ENCODE data around the gene KLHL6. TPM values are rescaled to one million over a fixed set of nuclear protein-coding genes. Genes with fewer than 3 reads are reported as not detected.

The KLHL6 gene
- total RNA-seq, 1 donor from 2014 or later, result 24.7 TPM

DNA sequence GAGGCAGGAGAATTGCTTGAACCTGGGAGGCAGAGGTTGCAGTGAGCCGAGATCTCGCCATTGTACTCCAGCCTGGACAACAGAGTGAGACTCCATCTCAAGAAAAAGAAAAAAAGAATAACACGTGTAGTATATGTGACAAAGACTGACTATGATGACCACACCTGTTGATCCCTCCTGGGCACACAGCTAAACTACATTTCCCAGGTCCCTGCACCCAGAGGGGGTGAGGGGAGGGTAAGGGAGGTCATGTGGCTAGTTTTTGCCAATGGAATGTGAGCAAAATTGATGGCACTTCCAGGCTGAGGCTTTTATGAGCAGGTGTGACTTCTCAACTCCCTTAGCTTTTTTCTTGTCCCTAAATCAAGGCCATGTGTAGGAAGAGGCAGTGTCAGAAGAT, 58.2 kb downstream of the KLHL6 start:
- H3K4me3 ChIP-seq, result no peak overlapping the region
- no peak overlapping the region for H3K27ac ChIP-seq
- H3K4me1 ChIP-seq, result no peaks in the 10 kb centered on the region
- DNase-seq (no peak), ATAC-seq (no peak)
- H3K27me3 ChIP-seq, result no peaks in the 10 kb centered on the region
- intact Hi-C loops (cut with DNase I), result no loop called here
- TF ChIP-seq, protein P1, sequence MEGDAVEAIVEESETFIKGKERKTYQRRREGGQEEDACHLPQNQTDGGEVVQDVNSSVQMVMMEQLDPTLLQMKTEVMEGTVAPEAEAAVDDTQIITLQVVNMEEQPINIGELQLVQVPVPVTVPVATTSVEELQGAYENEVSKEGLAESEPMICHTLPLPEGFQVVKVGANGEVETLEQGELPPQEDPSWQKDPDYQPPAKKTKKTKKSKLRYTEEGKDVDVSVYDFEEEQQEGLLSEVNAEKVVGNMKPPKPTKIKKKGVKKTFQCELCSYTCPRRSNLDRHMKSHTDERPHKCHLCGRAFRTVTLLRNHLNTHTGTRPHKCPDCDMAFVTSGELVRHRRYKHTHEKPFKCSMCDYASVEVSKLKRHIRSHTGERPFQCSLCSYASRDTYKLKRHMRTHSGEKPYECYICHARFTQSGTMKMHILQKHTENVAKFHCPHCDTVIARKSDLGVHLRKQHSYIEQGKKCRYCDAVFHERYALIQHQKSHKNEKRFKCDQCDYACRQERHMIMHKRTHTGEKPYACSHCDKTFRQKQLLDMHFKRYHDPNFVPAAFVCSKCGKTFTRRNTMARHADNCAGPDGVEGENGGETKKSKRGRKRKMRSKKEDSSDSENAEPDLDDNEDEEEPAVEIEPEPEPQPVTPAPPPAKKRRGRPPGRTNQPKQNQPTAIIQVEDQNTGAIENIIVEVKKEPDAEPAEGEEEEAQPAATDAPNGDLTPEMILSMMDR (IDR thresholded peaks at IDR 0.05), result no peak
- peaks cover 7% of the 10 kb centered on the region for H3K36me3 ChIP-seq
- H3K9me3 ChIP-seq, result no peaks in the 10 kb centered on the region

DNA sequence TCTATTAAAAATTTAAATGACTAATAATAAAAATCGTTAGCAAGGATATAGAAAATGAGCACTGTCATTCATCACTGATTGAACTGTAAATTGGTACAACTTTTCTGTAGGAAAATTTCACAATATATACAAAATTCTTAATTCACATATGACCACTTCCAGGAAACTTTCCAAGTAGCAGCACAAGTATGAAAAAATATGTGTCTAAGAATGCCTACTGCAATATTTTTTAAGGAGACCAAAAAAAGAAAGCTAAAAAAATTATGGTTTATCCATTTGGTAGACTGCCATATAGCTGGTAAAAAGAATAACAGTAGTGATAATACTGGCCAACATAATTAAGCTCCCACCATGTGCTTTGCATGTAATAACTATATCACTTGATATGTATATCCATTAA, 59.2 kb downstream of the KLHL6 start:
- ATAC-seq, result no peak
- intact Hi-C loops (cut with DNase I), result no loop called here

DNA sequence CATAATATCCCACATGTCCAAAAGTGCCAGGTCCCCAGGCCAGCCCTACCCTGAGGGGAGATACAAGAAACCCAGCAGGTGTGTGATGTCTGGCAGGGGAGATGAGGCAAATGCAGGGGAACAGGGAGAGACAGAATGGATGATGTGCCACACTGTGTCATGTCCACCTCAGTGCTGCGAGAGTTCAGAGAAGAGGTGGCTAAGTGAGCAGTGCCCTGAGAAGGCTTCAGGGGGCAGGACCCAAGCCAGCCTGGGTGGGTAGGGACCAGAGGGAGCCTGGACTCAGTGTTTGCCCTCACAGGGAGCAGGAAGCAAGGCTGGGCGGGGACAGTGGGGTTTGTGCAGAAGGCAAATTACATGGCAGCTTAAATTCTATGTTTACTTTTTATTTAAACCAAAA, 61.2 kb downstream of the KLHL6 start:
- DNase-seq (no peak), ATAC-seq (no peak)
- intact Hi-C loops (cut with DNase I), result no loop called here
- Histone ChIP-seq H3K27me3 (no peaks in the 10 kb centered on the region), H3K4me3 (no peak overlapping the region), H3K36me3 (peaks cover 7% of the 10 kb centered on the region), H3K4me1 (no peaks in the 10 kb centered on the region), H3K9me3 (no peaks in the 10 kb centered on the region), H3K27ac (no peak overlapping the region)
- TF ChIP-seq, protein P1 (IDR thresholded peaks at IDR 0.05), result no peak

More for the DNA sequence above, 59.2 kb downstream of the KLHL6 start:
- no peaks in the 10 kb centered on the region for H3K9me3 ChIP-seq
- H3K4me1 ChIP-seq, result no peaks in the 10 kb centered on the region
- no peak for DNase-seq
- H3K36me3 ChIP-seq, result peaks cover 7% of the 10 kb centered on the region
- H3K27me3 ChIP-seq, result no peaks in the 10 kb centered on the region
- no peak overlapping the region for H3K27ac ChIP-seq
- TF ChIP-seq, protein P1 (IDR thresholded peaks at IDR 0.05), result no peak
- no peak overlapping the region for H3K4me3 ChIP-seq

DNA sequence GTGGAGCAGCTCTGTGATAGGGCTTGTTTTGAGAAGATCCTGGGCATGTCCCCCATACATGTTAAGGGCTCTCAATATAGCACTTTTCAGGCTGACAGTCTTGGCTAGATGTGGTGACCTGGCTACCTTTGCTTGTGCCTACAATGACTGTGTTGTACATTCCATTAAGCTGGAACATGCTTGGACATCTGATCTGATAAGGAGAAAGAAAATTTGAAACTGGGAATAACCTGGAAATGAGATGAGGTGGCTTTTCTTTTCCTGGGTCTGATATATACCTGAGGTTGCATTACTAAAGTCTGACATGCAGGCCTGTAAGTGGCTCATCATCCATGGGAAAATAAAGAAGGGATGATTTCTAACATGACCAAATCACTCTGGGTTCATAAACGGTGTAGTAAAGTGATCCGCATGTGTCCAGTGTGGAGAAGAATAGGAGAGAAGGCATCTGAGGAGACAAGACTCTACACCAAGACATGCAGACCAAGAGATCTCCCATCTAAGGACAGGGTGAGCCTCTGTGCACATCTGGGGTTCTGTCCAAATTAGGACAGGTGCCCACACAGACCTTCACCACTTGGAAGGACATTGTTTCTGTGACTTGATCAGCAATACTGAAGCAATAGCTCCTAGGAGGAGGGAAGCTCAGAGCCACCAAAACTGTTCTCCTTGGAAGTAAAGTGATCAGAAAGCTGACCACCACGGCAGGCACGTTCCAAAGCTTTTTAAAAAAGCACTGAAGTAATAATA, 62.0 kb downstream of the KLHL6 start:
- ATAC-seq (no peak), DNase-seq (no peak)

DNA sequence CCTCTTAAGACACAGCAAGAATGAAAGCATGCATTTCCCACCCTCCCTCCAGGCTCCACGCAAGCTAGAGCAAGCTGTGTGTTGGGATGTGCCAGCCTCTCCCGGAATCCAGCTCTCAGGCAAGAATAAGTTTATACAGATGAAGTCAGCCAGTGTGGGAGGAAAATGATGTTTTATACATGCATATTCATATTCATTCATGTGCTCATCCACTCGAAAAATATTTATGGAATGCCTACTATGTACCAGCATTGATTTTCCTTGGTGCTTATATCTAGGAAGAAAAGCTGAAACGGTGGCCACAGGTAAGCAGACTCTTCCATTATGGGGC, 62.7 kb downstream of the KLHL6 start:
- H3K4me3 ChIP-seq, result no peak overlapping the region
- no peaks in the 10 kb centered on the region for H3K27me3 ChIP-seq
- peaks cover 7% of the 10 kb centered on the region for H3K36me3 ChIP-seq
- H3K9me3 ChIP-seq, result no peaks in the 10 kb centered on the region
- intact Hi-C loops (cut with DNase I), result no loop called here
- ATAC-seq (no peak), DNase-seq (no peak)
- TF ChIP-seq, protein P1 (IDR thresholded peaks at IDR 0.05), result no peak
- no peak overlapping the region for H3K27ac ChIP-seq
- H3K4me1 ChIP-seq, result no peaks in the 10 kb centered on the region

More for the DNA sequence above, 62.0 kb downstream of the KLHL6 start:
- Histone ChIP-seq H3K4me1 (no peaks in the 10 kb centered on the region), H3K36me3 (peaks cover 7% of the 10 kb centered on the region), H3K9me3 (no peaks in the 10 kb centered on the region), H3K27ac (no peak overlapping the region), H3K27me3 (no peaks in the 10 kb centered on the region), H3K4me3 (no peak overlapping the region)
- TF ChIP-seq, protein P1 (IDR thresholded peaks at IDR 0.05), result no peak
- intact Hi-C loops (cut with DNase I), result no loop called here
